CD4-positive, alpha-beta memory T cell (primary cell): ENCODE measurements around the gene TUBGCP6. TPM values are rescaled to one million over a fixed set of nuclear protein-coding genes. Genes with fewer than 3 reads are reported as not detected.
A peak's percentile ranks its signal among the peaks of the same experiment; 100 is the strongest.

Experiments used
- CTCF ChIA-PET: fragments of 350-600 bp; sonication (Branson Sonifier 250); formaldehyde crosslinking; loops from one replicate; lab custom pipeline; 2021; ENCODE audit warnings: inconsistent platforms; ENCODE audit not compliant: partially characterized antibody; lab: Charles Lee
- POLR2A ChIA-PET: fragments of 350-600 bp; sonication (Branson Sonifier 250); formaldehyde crosslinking; loops from one replicate; lab custom pipeline; 2021; ENCODE audit not compliant: partially characterized antibody; lab: Charles Lee
- DNase-seq, 5 donors: peaks; one replicate each; pipeline versions ENCODE4 v3.0.0 to v3.0.0-alpha.2; 2020 to 2022; ENCODE audit warnings: mixed read lengths in 1 of 5
- H3K27ac ChIP-seq: one replicate; pipeline ENCODE4 v1.7.0; 2013; ENCODE audit warnings: low read depth, low read length
- H3K27me3 ChIP-seq: 2 replicates; pipeline ENCODE4 v1.7.0; 2013; ENCODE audit warnings: mild to moderate bottlenecking, low read length, moderate library complexity; ENCODE audit not compliant: insufficient read depth
- H3K36me3 ChIP-seq: 2 replicates; pipeline ENCODE4 v1.7.0; 2013; ENCODE audit warnings: mild to moderate bottlenecking, low read length, moderate library complexity; ENCODE audit not compliant: insufficient read depth
- H3K4me1 ChIP-seq: 2 replicates; pipeline ENCODE4 v1.7.0; 2013; ENCODE audit warnings: mild to moderate bottlenecking, low read length, moderate library complexity; ENCODE audit not compliant: insufficient read depth
- H3K4me3 ChIP-seq, 2 donors: one replicate each; pipeline ENCODE4 v1.7.0; 2013; ENCODE audit warnings: low read length in 2 of 2, mild to moderate bottlenecking in 1 of 2
- H3K9me3 ChIP-seq, 2 donors: one replicate each; pipeline ENCODE4 v1.7.0; 2013; ENCODE audit warnings: low read length in 2 of 2, control low read depth in 1 of 2; ENCODE audit not compliant: control insufficient read depth in 1 of 2
- H3K27ac Mint-ChIP-seq, 7 donors: one replicate each; pipeline ENCODE4 v1.8.0; 2020 to 2021; ENCODE audit warnings: mixed read lengths in 7 of 7, mild to moderate bottlenecking in 6 of 7, inconsistent platforms in 3 of 7, moderate library complexity in 3 of 7
- H3K27me3 Mint-ChIP-seq, 2 donors: one replicate each; pipeline ENCODE4 v1.8.0; 2020 to 2021; ENCODE audit warnings: mixed read lengths in 2 of 2
- H3K36me3 Mint-ChIP-seq, 2 donors: one replicate each; pipeline ENCODE4 v1.8.0; 2020 to 2021; ENCODE audit warnings: mixed read lengths in 2 of 2, inconsistent platforms in 1 of 2, mild to moderate bottlenecking in 1 of 2
- H3K4me1 Mint-ChIP-seq, 4 donors: one replicate each; pipeline ENCODE4 v1.8.0; 2020 to 2021; ENCODE audit warnings: mixed read lengths in 4 of 4, mild to moderate bottlenecking in 1 of 4
- H3K4me3 Mint-ChIP-seq, 8 donors: one replicate each; pipeline ENCODE4 v1.8.0; 2020 to 2021; ENCODE audit warnings: mixed read lengths in 8 of 8, mild to moderate bottlenecking in 7 of 8, moderate library complexity in 6 of 8, inconsistent platforms in 3 of 8
- H3K9me3 Mint-ChIP-seq, 8 donors: one replicate each; pipeline ENCODE4 v1.8.0; 2020 to 2021; ENCODE audit warnings: mixed read lengths in 8 of 8, mild to moderate bottlenecking in 5 of 8, inconsistent platforms in 3 of 8, moderate library complexity in 1 of 8
- intact Hi-C: fragments of 100-400 bp; cut with micrococcal nuclease; formaldehyde crosslinking; loops from one replicate; pipeline ENCODE4 v1.15.1; 2023
- polyA plus RNA-seq, 2 donors: library from polyadenylated mRNA; unstranded; fragments of 300-500 nt; fragmentation: Illumina TruSeq; gene quantifications; one replicate each; pipeline ENCODE4 v1.2.3, GENCODE V29; 2021
- total RNA-seq, 2 experiments: library from RNA; stranded (reverse); gene quantifications; one replicate each; pipeline ENCODE4 v1.2.3, GENCODE V29; 2021

Gene TUBGCP6
- total and polyA plus RNA-seq, 4 experiments from 2014 or later = 16.5 to 133 (median 76.2) TPM

- intact Hi-C loops = loop anchor here (2.0 kb wide), 1 partner anchor 444 kb away; no protein-coding TSS in a partner anchor
- H3K36me3 Mint-ChIP-seq = peaks cover 33 to 46% of the 10 kb centered on the region in 2 donors
- POLR2A ChIA-PET = interaction anchor here (0.5 to 1.2 kb wide), 3 partner anchors 15 to 75 kb away, joined by 3 to 5 read pairs (median 3); no protein-coding TSS in a partner anchor
- Histone ChIP-seq H3K27ac (no peak overlapping the region), H3K36me3 (peaks cover 42% of the 10 kb centered on the region), H3K9me3 (no peaks in the 10 kb centered on the region), H3K4me3 (no peak overlapping the region), H3K27me3 (no peaks in the 10 kb centered on the region), H3K4me1 (peaks cover 8% of the 10 kb centered on the region)
- DNase-seq = no peak
- peaks cover 0 to 2% (median 0%) of the 10 kb centered on the region in 8 donors for H3K9me3 Mint-ChIP-seq
- peaks cover 12 to 36% (median 17%) of the 10 kb centered on the region in 4 donors for H3K4me1 Mint-ChIP-seq
- no peaks in the 10 kb centered on the region for H3K27me3 Mint-ChIP-seq
- no peak overlapping the region for H3K4me3 Mint-ChIP-seq
- peak overlapping the region in 2 of 7 donors; percentile 59 to 68 for H3K27ac Mint-ChIP-seq
- CTCF ChIA-PET = interaction anchor here (0.7 to 3.6 kb wide), 6 partner anchors 20 to 408 kb away, joined by 3 to 30 read pairs (median 4); no protein-coding TSS in a partner anchor
These were observed 33.7 kb downstream of the TUBGCP6 start for GRCh38 chr22:50211147-50211546.

- H3K9me3 ChIP-seq = no peaks in the 10 kb centered on the region
- no peak overlapping the region for H3K27ac ChIP-seq
- no peak overlapping the region for H3K4me3 Mint-ChIP-seq
- peaks cover 8% of the 10 kb centered on the region for H3K4me1 ChIP-seq
- ChIA-PET POLR2A (interaction anchor here (0.5 to 1.1 kb wide), 2 partner anchors 14 to 74 kb away, joined by 3 read pairs; no protein-coding TSS in a partner anchor), CTCF (interaction anchor here (1.0 to 3.6 kb wide), 5 partner anchors 24 to 409 kb away, joined by 3 to 30 read pairs (median 4); no protein-coding TSS in a partner anchor)
- DNase-seq = peak in 1 of 5 donors; percentile 24
- no peaks in the 10 kb centered on the region for H3K27me3 Mint-ChIP-seq
- peaks cover 12 to 36% (median 17%) of the 10 kb centered on the region in 4 donors for H3K4me1 Mint-ChIP-seq
- H3K36me3 Mint-ChIP-seq = peaks cover 27 to 40% of the 10 kb centered on the region in 2 donors
- H3K27ac Mint-ChIP-seq = no peak overlapping the region
- H3K27me3 ChIP-seq = no peaks in the 10 kb centered on the region
- intact Hi-C loops = loop anchor here (2.0 kb wide), 1 partner anchor 444 kb away; no protein-coding TSS in a partner anchor
- peaks cover 0 to 2% (median 0%) of the 10 kb centered on the region in 8 donors for H3K9me3 Mint-ChIP-seq
- peaks cover 40% of the 10 kb centered on the region for H3K36me3 ChIP-seq
- no peak overlapping the region for H3K4me3 ChIP-seq
These were observed 34.3 kb downstream of the TUBGCP6 start for GRCh38 chr22:50210378-50211139.

GRCh38 chr22:50209893-50210292, 34.9 kb downstream of the TUBGCP6 start:
- no peak overlapping the region for H3K4me3 ChIP-seq
- peak overlapping the region; percentile 61 to 94 (median 80) for H3K27ac Mint-ChIP-seq
- no peaks in the 10 kb centered on the region for H3K27me3 Mint-ChIP-seq
- peak overlapping the region in 1 of 8 donors; percentile 33 for H3K4me3 Mint-ChIP-seq
- H3K27ac ChIP-seq = no peak overlapping the region
- CTCF ChIA-PET = interaction anchor here (3.6 kb wide), 1 partner anchor 60 kb away, joined by 30 read pairs; no protein-coding TSS in a partner anchor
- H3K27me3 ChIP-seq = no peaks in the 10 kb centered on the region
- POLR2A ChIA-PET = interaction anchor here (1.8 kb wide), 1 partner anchor 20 kb away, joined by 6 read pairs; no protein-coding TSS in a partner anchor
- H3K36me3 ChIP-seq = peaks cover 36% of the 10 kb centered on the region
- H3K9me3 ChIP-seq = no peaks in the 10 kb centered on the region
- DNase-seq = peak; percentile 66 to 75 (median 71)
- peaks cover 8% of the 10 kb centered on the region for H3K4me1 ChIP-seq
- H3K9me3 Mint-ChIP-seq = peaks cover 0 to 2% (median 0%) of the 10 kb centered on the region in 8 donors
- intact Hi-C loops = loop anchor here (1.0 to 2.0 kb wide), 2 partner anchors 281 to 443 kb away; no protein-coding TSS in a partner anchor
- peaks cover 15 to 40% (median 20%) of the 10 kb centered on the region in 4 donors for H3K4me1 Mint-ChIP-seq
- peaks cover 28 to 41% of the 10 kb centered on the region in 2 donors for H3K36me3 Mint-ChIP-seq

GRCh38 chr22:50208939-50209892, 35.6 kb downstream of the TUBGCP6 start:
- CTCF ChIA-PET = interaction anchor here (1.6 to 1.8 kb wide), 3 partner anchors 19 to 61 kb away, joined by 9 to 11 read pairs (median 9); no protein-coding TSS in a partner anchor
- Mint-ChIP-seq H3K9me3 (peaks cover 0 to 2% (median 0%) of the 10 kb centered on the region in 8 donors), H3K4me3 (peak overlapping the region in 1 of 8 donors; percentile 33), H3K4me1 (peaks cover 14 to 39% (median 20%) of the 10 kb centered on the region in 4 donors), H3K36me3 (peaks cover 27 to 41% of the 10 kb centered on the region in 2 donors), H3K27me3 (no peaks in the 10 kb centered on the region), H3K27ac (peak overlapping the region in 6 of 7 donors; percentile 61 to 94 (median 79))
- H3K4me3 ChIP-seq = no peak overlapping the region
- peaks cover 8% of the 10 kb centered on the region for H3K4me1 ChIP-seq
- H3K27ac ChIP-seq = no peak overlapping the region
- H3K27me3 ChIP-seq = no peaks in the 10 kb centered on the region
- POLR2A ChIA-PET = interaction anchor here (0.9 to 1.8 kb wide), 4 partner anchors 17 to 60 kb away, joined by 4 to 6 read pairs (median 5); no protein-coding TSS in a partner anchor
- intact Hi-C loops = loop anchor here (1.0 kb wide), 1 partner anchor 280 kb away; no protein-coding TSS in a partner anchor
- no peaks in the 10 kb centered on the region for H3K9me3 ChIP-seq
- DNase-seq = no peak
- peaks cover 33% of the 10 kb centered on the region for H3K36me3 ChIP-seq

GRCh38 chr22:50208430-50208938, 36.3 kb downstream of the TUBGCP6 start:
- no peak overlapping the region for H3K4me3 Mint-ChIP-seq
- DNase-seq = no peak
- ChIA-PET POLR2A (interaction anchor here (0.8 to 1.8 kb wide), 5 partner anchors 17 to 59 kb away, joined by 3 to 6 read pairs (median 4); no protein-coding TSS in a partner anchor), CTCF (interaction anchor here (1.6 to 1.8 kb wide), 3 partner anchors 18 to 60 kb away, joined by 9 to 11 read pairs (median 9); no protein-coding TSS in a partner anchor)
- peaks cover 0 to 4% (median 0%) of the 10 kb centered on the region in 8 donors for H3K9me3 Mint-ChIP-seq
- intact Hi-C loops = no loop called here
- H3K36me3 Mint-ChIP-seq = peaks cover 31 to 42% of the 10 kb centered on the region in 2 donors
- H3K9me3 ChIP-seq = no peaks in the 10 kb centered on the region
- peak overlapping the region in 2 of 7 donors; percentile 8 to 61 for H3K27ac Mint-ChIP-seq
- no peak overlapping the region for H3K27ac ChIP-seq
- no peaks in the 10 kb centered on the region for H3K27me3 ChIP-seq
- H3K4me3 ChIP-seq = no peak overlapping the region
- H3K4me1 ChIP-seq = peaks cover 8% of the 10 kb centered on the region
- peaks cover 33% of the 10 kb centered on the region for H3K36me3 ChIP-seq
- H3K4me1 Mint-ChIP-seq = peaks cover 16 to 37% (median 25%) of the 10 kb centered on the region in 4 donors
- H3K27me3 Mint-ChIP-seq = no peaks in the 10 kb centered on the region
